H1 (cell line): ENCODE results near the gene ARHGAP6. TPM values are rescaled to one million over a fixed set of nuclear protein-coding genes. Genes with fewer than 3 reads are reported as not detected.

Experiments used
- CTCF ChIA-PET: fragments of 300-600 bp; sonication (Branson Sonifier 250); formaldehyde crosslinking; loops from one replicate; lab custom pipeline; 2021; ENCODE audit not compliant: partially characterized antibody; lab: Charles Lee
- POLR2A ChIA-PET: fragments of 300-600 bp; sonication (Branson Sonifier 250); formaldehyde crosslinking; loops from one replicate; lab custom pipeline; 2021; ENCODE audit warnings: inconsistent platforms; ENCODE audit not compliant: partially characterized antibody; lab: Charles Lee
- DNase-seq, 2 experiments: peaks; one replicate each; pipeline versions ENCODE4 v3.0.0 to v3.0.0-alpha.2; 2010 to 2022; ENCODE audit warnings: low spot score in 2 of 2, low read depth in 1 of 2, mixed read lengths in 1 of 2
- FAIRE-seq: peaks from 2 replicates; lab custom pipeline; 2011; peaks lifted over from hg19 to GRCh38; lab: Jason Lieb, UNC
- H2AFZ ChIP-seq: 2 replicates; pipeline ENCODE4 v1.8.1; 2012; ENCODE audit warnings: low read length, inconsistent platforms
- H2AK5ac ChIP-seq: 2 replicates; pipeline ENCODE4 v1.6.1; 2013; ENCODE audit warnings: low read depth, low read length
- H2BK120ac ChIP-seq: replicated peaks from 2 replicates; pipeline ENCODE3; 2013; ENCODE audit warnings: low read depth, low read length, inconsistent platforms
- H2BK12ac ChIP-seq: 2 replicates; pipeline ENCODE4 v1.6.1; 2013; ENCODE audit warnings: low read depth, low read length
- H2BK15ac ChIP-seq: 2 replicates; pipeline ENCODE4 v1.6.1; 2013; ENCODE audit warnings: low read length
- H2BK20ac ChIP-seq: 2 replicates; pipeline ENCODE4 v1.6.1; 2013; ENCODE audit warnings: low read length
- H2BK5ac ChIP-seq: 2 replicates; pipeline ENCODE4 v1.6.1; 2013; ENCODE audit warnings: low read depth, low read length
- H3K14ac ChIP-seq: 2 replicates; pipeline ENCODE4 v1.6.1; 2013; ENCODE audit warnings: inconsistent platforms; ENCODE audit not compliant: insufficient read length
- H3K18ac ChIP-seq: 2 replicates; pipeline ENCODE4 v1.6.1; 2013; ENCODE audit warnings: low read length; ENCODE audit errors: extremely low read depth
- H3K23ac ChIP-seq: 2 replicates; pipeline ENCODE4 v1.6.1; 2013; ENCODE audit warnings: inconsistent platforms; ENCODE audit not compliant: insufficient read length
- H3K23me2 ChIP-seq: 2 replicates; pipeline ENCODE4 v1.6.1; 2013; ENCODE audit warnings: low read depth, low read length
- H3K27ac ChIP-seq: 2 replicates; pipeline ENCODE4 v1.6.1; 2011; ENCODE audit warnings: low read depth, low read length, inconsistent platforms
- H3K27me3 ChIP-seq, 4 experiments: replicated peaks in 1 of 4; 1 replicate in 1 of 4; 2 replicates in 3 of 4; pipeline versions ENCODE4 v1.6.1 to v1.8.1; 2011 to 2013; ENCODE audit warnings: low read length in 3 of 4, mild to moderate bottlenecking in 3 of 4, inconsistent platforms in 2 of 4, mixed read lengths in 2 of 4, moderate library complexity in 1 of 4; ENCODE audit not compliant: control insufficient read depth in 3 of 4, insufficient read depth in 3 of 4; ENCODE audit errors: extremely low read depth in 1 of 4
- H3K36me3 ChIP-seq, 4 experiments: 2 replicates each; pipeline versions ENCODE4 v1.6.1 to v1.8.1; 2011 to 2013; ENCODE audit warnings: mild to moderate bottlenecking in 4 of 4, low read length in 3 of 4, moderate library complexity in 2 of 4, control low read depth in 1 of 4, inconsistent platforms in 1 of 4; ENCODE audit not compliant: insufficient read depth in 4 of 4, control insufficient read depth in 2 of 4
- H3K4ac ChIP-seq: replicated peaks from 2 replicates; pipeline ENCODE3; 2013; ENCODE audit warnings: low read length, low read depth, mixed read lengths, inconsistent platforms; ENCODE audit not compliant: insufficient read length
- H3K4me1 ChIP-seq, 4 experiments: replicated peaks in 1 of 4; 1 replicate in 1 of 4; 2 replicates in 3 of 4; pipeline versions ENCODE4 v1.6.1 to v1.8.1; 2011 to 2013; ENCODE audit warnings: low read length in 3 of 4, inconsistent platforms in 2 of 4, mixed read lengths in 1 of 4; ENCODE audit not compliant: insufficient read depth in 4 of 4, control insufficient read depth in 3 of 4
- H3K4me2 ChIP-seq, 2 experiments: 2 replicates each; pipeline versions ENCODE4 v1.6.1 to v1.8.1; 2011 to 2013; ENCODE audit warnings: low read depth in 2 of 2, low read length in 2 of 2, control low read depth in 1 of 2, inconsistent platforms in 1 of 2, mild to moderate bottlenecking in 1 of 2; ENCODE audit not compliant: insufficient read depth in 1 of 2
- H3K4me3 ChIP-seq, 4 experiments: fragments of 200-600, 300-600 bp in 1 of 4; sonication (generic), shearing (Covaris generic), sonication (Bioruptor Twin) in 1 of 4; 2 replicates each; pipeline versions ENCODE4 v1.5.1 to v1.8.1; 2011 to 2016; ENCODE audit warnings: low read length in 4 of 4, low read depth in 3 of 4, control low read depth in 2 of 4, inconsistent platforms in 2 of 4, mild to moderate bottlenecking in 2 of 4, mixed read lengths in 1 of 4, moderate library complexity in 1 of 4; ENCODE audit not compliant: insufficient read depth in 2 of 4; ENCODE audit errors: extremely low read depth in 1 of 4
- H3K56ac ChIP-seq: replicated peaks from 2 replicates; pipeline ENCODE3; 2013; ENCODE audit warnings: low read depth, mild to moderate bottlenecking, mixed read lengths, low read length, inconsistent platforms; ENCODE audit not compliant: insufficient read length
- H3K79me1 ChIP-seq: 2 replicates; pipeline ENCODE4 v1.6.1; 2013; ENCODE audit warnings: low read depth, low read length, control low read depth
- H3K79me2 ChIP-seq, 2 experiments: 2 replicates each; pipeline versions ENCODE4 v1.6.1 to v1.8.1; 2012 to 2013; ENCODE audit warnings: low read length in 2 of 2, mild to moderate bottlenecking in 2 of 2, inconsistent platforms in 1 of 2; ENCODE audit not compliant: insufficient read depth in 2 of 2, control insufficient read depth in 1 of 2
- H3K9ac ChIP-seq, 4 experiments: replicated peaks in 1 of 4; 1 replicate in 1 of 4; 2 replicates in 3 of 4; pipeline versions ENCODE4 v1.6.1 to v1.8.1; 2011 to 2013; ENCODE audit warnings: low read depth in 3 of 4, low read length in 3 of 4, control low read depth in 2 of 4, mild to moderate bottlenecking in 2 of 4, moderate library complexity in 2 of 4, inconsistent platforms in 1 of 4; ENCODE audit errors: extremely low read depth in 1 of 4
- H3K9me3 ChIP-seq, 2 experiments: 2 replicates each; pipeline versions ENCODE4 v1.6.1 to v1.8.1; 2012 to 2013; ENCODE audit warnings: mild to moderate bottlenecking in 2 of 2, moderate library complexity in 2 of 2, control low read depth in 1 of 2, inconsistent platforms in 1 of 2, low read depth in 1 of 2, low read length in 1 of 2, mixed read lengths in 1 of 2; ENCODE audit not compliant: insufficient read depth in 2 of 2
- H4K20me1 ChIP-seq, 2 experiments: replicated peaks in 1 of 2; 2 replicates each; pipeline versions ENCODE3 to v1.8.1; 2011 to 2013; ENCODE audit warnings: inconsistent platforms in 2 of 2, low read length in 2 of 2, mild to moderate bottlenecking in 1 of 2; ENCODE audit not compliant: insufficient read depth in 2 of 2, control insufficient read depth in 1 of 2
- H4K5ac ChIP-seq: 2 replicates; pipeline ENCODE4 v1.6.1; 2013; ENCODE audit warnings: low read length, low read depth, mixed read lengths, inconsistent platforms; ENCODE audit not compliant: insufficient read length
- H4K8ac ChIP-seq: 2 replicates; pipeline ENCODE4 v1.8.0; 2013; ENCODE audit warnings: mild to moderate bottlenecking, moderate library complexity, low read length, inconsistent platforms; ENCODE audit not compliant: insufficient read depth; ENCODE audit errors: extremely low read depth
- H4K91ac ChIP-seq: replicated peaks from 2 replicates; pipeline ENCODE3; 2013; ENCODE audit warnings: low read length, mixed read lengths, inconsistent platforms; ENCODE audit not compliant: insufficient read length
- ATF3 ChIP-seq: IDR thresholded peaks from 2 replicates; pipeline ENCODE4 v1.6.1; 2011; ENCODE audit warnings: low read depth, mild to moderate bottlenecking, low read length; ENCODE audit not compliant: insufficient read depth
- CBX8 ChIP-seq: fragments of 300-800, 300-1000 bp; sonication (generic); IDR thresholded peaks from 2 replicates; pipeline ENCODE4 v1.7.1; 2016; ENCODE audit warnings: low read depth, low read length, borderline replicate concordance
- FOSL1 ChIP-seq: IDR thresholded peaks from 2 replicates; pipeline ENCODE4 v1.6.1; 2011; ENCODE audit warnings: mild to moderate bottlenecking, low read depth, low read length, moderate library complexity; ENCODE audit not compliant: insufficient read depth
- GTF2F1 ChIP-seq: IDR thresholded peaks from 2 replicates; pipeline ENCODE4 v1.6.1; 2012; ENCODE audit warnings: low read depth, low read length, improper control_type of control experiment, borderline replicate concordance
- HDAC6 ChIP-seq: IDR thresholded peaks from one replicate; pipeline ENCODE4 v1.7.1; 2012; ENCODE audit warnings: low read depth, mild to moderate bottlenecking, inconsistent platforms, low read length, moderate library complexity
- POLR2A ChIP-seq, 2 experiments: IDR thresholded peaks; 1 replicate in 1 of 2; 2 replicates in 1 of 2; pipeline ENCODE4 v1.6.1; 2011; ENCODE audit warnings: low read depth in 2 of 2, low read length in 2 of 2, mild to moderate bottlenecking in 2 of 2; ENCODE audit errors: control extremely low read depth in 1 of 2
- RNF2 ChIP-seq: fragments of 200-900, 300-1000 bp; sonication (generic); IDR thresholded peaks from 2 replicates; pipeline ENCODE4 v1.7.1; 2016; ENCODE audit warnings: borderline replicate concordance, low read depth, mild to moderate bottlenecking, antibody characterized with exemption, low read length; ENCODE audit not compliant: poor library complexity, severe bottlenecking; ENCODE audit errors: missing control alignments
- SAP30 ChIP-seq: fragments of 300-600 bp; sonication (generic); IDR thresholded peaks from 2 replicates; pipeline ENCODE4 v1.7.1; 2012; ENCODE audit warnings: low read length, moderate library complexity, mild to moderate bottlenecking, inconsistent platforms; ENCODE audit not compliant: insufficient read depth, insufficient replicate concordance
- SIRT6 ChIP-seq: IDR thresholded peaks from one replicate; pipeline ENCODE4 v1.7.1; 2012; ENCODE audit warnings: low read length, inconsistent platforms
- SP2 ChIP-seq: IDR thresholded peaks from 2 replicates; pipeline ENCODE4 v1.6.1; 2012; ENCODE audit warnings: mild to moderate bottlenecking, low read length, inconsistent platforms
- SP4 ChIP-seq: IDR thresholded peaks from 2 replicates; pipeline ENCODE4 v1.6.1; 2012; ENCODE audit warnings: low read length, inconsistent platforms
- TEAD4 ChIP-seq: IDR thresholded peaks from 2 replicates; pipeline ENCODE4 v1.6.1; 2012; ENCODE audit warnings: low read depth, low read length, inconsistent platforms, mixed read lengths
- USF2 ChIP-seq: IDR thresholded peaks from 2 replicates; pipeline ENCODE4 v1.6.1; 2011; ENCODE audit warnings: low read length, improper control_type of control experiment
- ZNF274 ChIP-seq: IDR thresholded peaks from 2 replicates; pipeline ENCODE4 v1.7.0; 2012; ENCODE audit warnings: low read length, borderline replicate concordance; ENCODE audit errors: extremely low read depth
- WGBS, 2 experiments: shearing (Covaris generic) in 1 of 2; methylation state at CpG; one replicate each; pipeline versions ENCODE4 v1.1.6 to v1.1.7; 2013 to 2015; ENCODE audit warnings: low lambda C conversion rate in 2 of 2, mixed read lengths in 2 of 2, inconsistent platforms in 1 of 2, low coverage in 1 of 2, missing lambda C conversion rate in 1 of 2; ENCODE audit not compliant: insufficient replicate concordance in 2 of 2, insufficient coverage in 1 of 2, insufficient read length in 1 of 2; ENCODE audit errors: extremely low coverage in 1 of 2, missing lambda C conversion rate in 1 of 2; 5-methylcytosine and 5-hydroxymethylcytosine counted together
- polyA plus RNA-seq, 7 experiments: library from polyadenylated mRNA; depleted of rRNA in 3 of 7; stranded (reverse) in 5 of 7; unstranded in 2 of 7; fragments of >200 nt in 5 of 7; fragments of 200-250 nt in 2 of 7; gene quantifications; 1 replicate in 5 of 7; 2 replicates in 1 of 7; 4 replicates in 1 of 7; pipeline versions ENCODE4 v1.2.1 to v1.2.3, GENCODE V29; 2011 to 2013; ENCODE audit warnings: missing spikeins in 2 of 7, mixed read lengths in 2 of 7
- total RNA-seq: library from RNA; stranded (reverse); fragmentation: NEBNext Ultra II Directional; extraction: Animal tissue kit (Norgen Biotek cat#: 25700); gene quantifications from 2 replicates; pipeline ENCODE4 v1.2.1, GENCODE V29; 2021

Gene ARHGAP6
- total and polyA plus RNA-seq, 2 of the 8 experiments (the other 6 are each of a cell fraction or from before 2014, with no cell fraction given): 0.35 to 0.82 TPM

- no peaks in the 10 kb centered on the region for H3K27me3 ChIP-seq
- H3K79me2 ChIP-seq: no peaks in the 10 kb centered on the region
- H4K5ac ChIP-seq: no peak overlapping the region
- H2BK5ac ChIP-seq: no peak overlapping the region
- H3K79me1 ChIP-seq: no peaks in the 10 kb centered on the region
- no peaks in the 10 kb centered on the region for H3K4me1 ChIP-seq
- H3K4me3 ChIP-seq: no peak overlapping the region
- no peak overlapping the region for H3K56ac ChIP-seq
- H2AFZ ChIP-seq: no peak overlapping the region
- H2BK120ac ChIP-seq: no peak overlapping the region
- no peak overlapping the region for H4K91ac ChIP-seq
- no peak overlapping the region for H3K23ac ChIP-seq
- no peak overlapping the region for H2BK20ac ChIP-seq
- ChIA-PET CTCF (no interaction called here), POLR2A (no interaction called here)
- FAIRE-seq (no peak), DNase-seq (no peak)
- H3K18ac ChIP-seq: no peak overlapping the region
- H2AK5ac ChIP-seq: no peak overlapping the region
- no peak overlapping the region for H3K4me2 ChIP-seq
- WGBS, 2 experiments: 53% methylated on average over 3 of the region's 3 CpGs; no CpG with 5 or more reads in 1 of the 2 experiments
- no peaks in the 10 kb centered on the region for H4K20me1 ChIP-seq
- H3K23me2 ChIP-seq: no peaks in the 10 kb centered on the region
- H3K9me3 ChIP-seq: no peaks in the 10 kb centered on the region
- H2BK15ac ChIP-seq: no peak overlapping the region
- H3K4ac ChIP-seq: no peak overlapping the region
- H3K27ac ChIP-seq: no peak overlapping the region
- H3K36me3 ChIP-seq: no peaks in the 10 kb centered on the region
- no peak overlapping the region for H2BK12ac ChIP-seq
- H3K9ac ChIP-seq: no peak overlapping the region
- no peak overlapping the region for H3K14ac ChIP-seq
- no peak overlapping the region for H4K8ac ChIP-seq
- no peak for TF ChIP-seq CBX8
- TF ChIP-seq GTF2F1: no peak
- no peak for TF ChIP-seq SP2
- no peak for TF ChIP-seq SIRT6
- no peak for TF ChIP-seq FOSL1
- TF ChIP-seq HDAC6: no peak
- no peak for TF ChIP-seq SAP30
- no peak for TF ChIP-seq SP4
- no peak for TF ChIP-seq POLR2A (IDR thresholded peaks at IDR 0.05; ENCODE audit: control extremely low read depth in 1 of 2, low read depth in 2 of 2, low read length in 2 of 2)
- no peak for TF ChIP-seq USF2
- no peak for TF ChIP-seq TEAD4
- no peak for TF ChIP-seq ZNF274
- no peak for TF ChIP-seq RNF2
- no peak for TF ChIP-seq ATF3
These were observed 400.4 kb downstream of the ARHGAP6 start for GRCh38 chrX:11265352-11265751.
